T-helper 17 cell (primary cell): ENCODE measurements around the gene RYR3. TPM values are rescaled to one million over a fixed set of nuclear protein-coding genes. Genes with fewer than 3 reads are reported as not detected.

Source experiments
- ATAC-seq: fragments of 150-1000 bp; cut with Tn5 transposase; 2 replicates; pipeline ENCODE4 v1.10.0; 2021; ENCODE audit warnings: mild to moderate bottlenecking, moderate library complexity
- DNase-seq, 3 donors: peaks; one replicate each; pipeline versions ENCODE4 v3.0.0 to v3.0.0-alpha.2; 2020 to 2021
- H3K9me3 ChIP-seq: one replicate; pipeline ENCODE4 v1.7.0; 2013; ENCODE audit warnings: low read length, mild to moderate bottlenecking; ENCODE audit not compliant: control insufficient read depth, poor library complexity, severe bottlenecking
- H3K27ac Mint-ChIP-seq: one replicate; pipeline ENCODE4 v1.8.0; 2022; ENCODE audit warnings: mild to moderate bottlenecking, moderate library complexity, mixed read lengths
- H3K27me3 Mint-ChIP-seq: one replicate; pipeline ENCODE4 v1.8.0; 2022; ENCODE audit warnings: mixed read lengths
- H3K36me3 Mint-ChIP-seq: one replicate; pipeline ENCODE4 v1.8.0; 2022; ENCODE audit warnings: low read depth, mixed read lengths
- H3K4me1 Mint-ChIP-seq: one replicate; pipeline ENCODE4 v1.8.0; 2022; ENCODE audit warnings: mild to moderate bottlenecking, mixed read lengths
- H3K4me3 Mint-ChIP-seq: one replicate; pipeline ENCODE4 v1.8.0; 2022; ENCODE audit warnings: mild to moderate bottlenecking, moderate library complexity, mixed read lengths
- total RNA-seq, 4 donors: library from RNA in 2 of 4; stranded (reverse) in 2 of 4; gene quantifications; one replicate each; pipeline ENCODE4 v1.2.3 and lab custom pipeline; 2022 to 2026

RYR3 gene
- total RNA-seq, 2 donors from 2014 or later = 0.05 to 0.23 TPM

- no peak for DNase-seq
- H3K9me3 ChIP-seq = no peaks in the 10 kb centered on the region
- H3K27me3 Mint-ChIP-seq = no peaks in the 10 kb centered on the region
- no peak overlapping the region for H3K27ac Mint-ChIP-seq
- H3K4me1 Mint-ChIP-seq = peaks cover 3% of the 10 kb centered on the region
- ATAC-seq = no peak
- no peaks in the 10 kb centered on the region for H3K36me3 Mint-ChIP-seq
- H3K4me3 Mint-ChIP-seq = no peak overlapping the region
These were observed 597.6 kb downstream of the RYR3 start for GRCh38 chr15:33908406-33908805.

- H3K36me3 Mint-ChIP-seq = no peaks in the 10 kb centered on the region
- H3K4me1 Mint-ChIP-seq = peaks cover 9% of the 10 kb centered on the region
- ATAC-seq (no peak), DNase-seq (no peak)
- H3K4me3 Mint-ChIP-seq = no peak overlapping the region
- no peak overlapping the region for H3K27ac Mint-ChIP-seq
- no peaks in the 10 kb centered on the region for H3K9me3 ChIP-seq
- no peaks in the 10 kb centered on the region for H3K27me3 Mint-ChIP-seq
These were observed 600.0 kb downstream of the RYR3 start for GRCh38 chr15:33910741-33911140.

- Mint-ChIP-seq H3K27me3 (no peaks in the 10 kb centered on the region), H3K27ac (no peak overlapping the region), H3K36me3 (no peaks in the 10 kb centered on the region), H3K4me3 (no peak overlapping the region), H3K4me1 (peaks cover 12% of the 10 kb centered on the region)
- DNase-seq (no peak), ATAC-seq (no peak)
- no peaks in the 10 kb centered on the region for H3K9me3 ChIP-seq
These were observed 601.6 kb downstream of the RYR3 start for GRCh38 chr15:33912326-33912725.

GRCh38 chr15:33913459-33913858 is 602.7 kb downstream of the RYR3 start:
- H3K9me3 ChIP-seq = no peaks in the 10 kb centered on the region
- ATAC-seq = no peak
- Mint-ChIP-seq H3K27ac (no peak overlapping the region), H3K4me3 (no peak overlapping the region), H3K27me3 (no peaks in the 10 kb centered on the region), H3K36me3 (no peaks in the 10 kb centered on the region), H3K4me1 (peaks cover 12% of the 10 kb centered on the region)
- DNase-seq = no peak

Other genes with a start within 250 kb of the RYR3 start
- gene FMN1, start 116.3 kb upstream of the RYR3 start, total RNA-seq = 10 to 100 TPM; 18.7 to 35.2 TPM